Panc1 (cell line): ENCODE results near the gene RPS6KA6. TPM values are rescaled to one million over a fixed set of nuclear protein-coding genes. Genes with fewer than 3 reads are reported as not detected.

Source experiments
- ATAC-seq: fragments of 200-7000 bp; cut with Tn5 transposase; 2 replicates; pipeline ENCODE4 v1.9.1; 2020; ENCODE audit warnings: mild to moderate bottlenecking, moderate library complexity
- BruUV-seq: library from RNA; stranded (reverse); fragments of 400-500 nt; replicated peaks from 2 replicates; lab custom pipeline; 2021; lab: Mats Ljungman, UMichigan
- CTCF ChIA-PET: fragments of 300-600 bp; sonication (Branson Sonifier 250); formaldehyde crosslinking; loops from one replicate; lab custom pipeline; 2022; ENCODE audit warnings: antibody characterized with exemption; lab: Charles Lee
- POLR2A ChIA-PET: fragments of 300-600 bp; sonication (Branson Sonifier 250); formaldehyde crosslinking; loops from one replicate; lab custom pipeline; 2022; ENCODE audit warnings: antibody characterized with exemption; lab: Charles Lee
- DNase-seq: peaks from one replicate; pipeline ENCODE4 v3.0.0-alpha.2; 2010; ENCODE audit warnings: low read depth, low spot score
- H3K27ac ChIP-seq: 2 replicates; pipeline ENCODE4 v1.5.1; 2011; ENCODE audit warnings: mild to moderate bottlenecking, low read length, inconsistent platforms
- H3K27me3 ChIP-seq: fragments of 200-500 bp; sonication (Bioruptor generic); 2 replicates; pipeline ENCODE4 v1.6.0; 2014; ENCODE audit warnings: low read length, inconsistent platforms; ENCODE audit not compliant: control insufficient read depth, insufficient read depth
- H3K36me3 ChIP-seq: fragments of 200-500 bp; sonication (Bioruptor generic); 2 replicates; pipeline ENCODE4 v1.5.1; 2014; ENCODE audit warnings: inconsistent platforms, mild to moderate bottlenecking, low read length, moderate library complexity; ENCODE audit not compliant: control insufficient read depth, insufficient read depth
- H3K4me1 ChIP-seq: 2 replicates; pipeline ENCODE4 v1.5.1; 2011; ENCODE audit warnings: inconsistent platforms, mild to moderate bottlenecking, low read length, moderate library complexity; ENCODE audit not compliant: control insufficient read depth, insufficient read depth
- H3K4me3 ChIP-seq, 2 experiments: 2 replicates each; pipeline ENCODE4 v1.5.1; 2011 to 2012; ENCODE audit warnings: low read depth in 2 of 2, low read length in 2 of 2, mild to moderate bottlenecking in 2 of 2, inconsistent platforms in 1 of 2, moderate library complexity in 1 of 2
- H3K9me3 ChIP-seq: fragments of 200-500 bp; sonication (Bioruptor generic); 2 replicates; pipeline ENCODE4 v1.5.1; 2014; ENCODE audit warnings: low read depth, mild to moderate bottlenecking, inconsistent platforms, low read length, moderate library complexity; ENCODE audit not compliant: control insufficient read depth, insufficient read depth
- CTCF ChIP-seq: fragments of 450-650 bp; IDR thresholded peaks from 2 replicates; pipeline ENCODE4 v1.5.1; 2017; ENCODE audit warnings: mild to moderate bottlenecking
- POLR2AphosphoS5 ChIP-seq: IDR thresholded peaks from 2 replicates; pipeline ENCODE4 v1.6.1; 2012; ENCODE audit warnings: mild to moderate bottlenecking, low read depth, low read length, moderate library complexity
- SIN3A ChIP-seq: IDR thresholded peaks from 2 replicates; pipeline ENCODE4 v1.6.1; 2012; ENCODE audit warnings: low read depth, mild to moderate bottlenecking, low read length, moderate library complexity, borderline replicate concordance; ENCODE audit not compliant: insufficient read depth
- TCF7L2 ChIP-seq: IDR thresholded peaks from 2 replicates; pipeline ENCODE4 v1.6.1; 2011; ENCODE audit warnings: mild to moderate bottlenecking, low read depth, low read length, inconsistent platforms
- in situ Hi-C: cut with HindIII; loops from 2 replicates; pipeline ENCODE4 v1.10.0; 2016; ENCODE audit warnings: low sequenced_read_pairs, low pct_unique_long_range_greater_than_20kb
- intact Hi-C: fragments of 100-400 bp; cut with micrococcal nuclease; formaldehyde crosslinking; loops from one replicate; pipeline ENCODE4 v1.10.0; 2022; ENCODE audit not compliant: unreplicated experiment
- total RNA-seq: library from RNA; stranded (reverse); gene quantifications from one replicate; pipeline ENCODE4 v1.2.1, GENCODE V29; 2021; ENCODE audit not compliant: unreplicated experiment
- TF ChIP-seq, protein P1 (sequence below), 2 experiments: IDR thresholded peaks; 2 replicates each; pipeline ENCODE4 v1.6.1; 2011 to 2012; ENCODE audit warnings: low read depth in 2 of 2, control low read depth in 1 of 2, low read length in 1 of 2, mild to moderate bottlenecking in 1 of 2, moderate library complexity in 1 of 2; ENCODE audit not compliant: insufficient read depth in 1 of 2

RPS6KA6 gene
- total RNA-seq, 1 experiment from 2014 or later = 0.05 TPM

GRCh38 chrX:84165711-84166110 lies 22.3 kb downstream of the RPS6KA6 start:
- intact Hi-C loops = no loop called here
- in situ Hi-C loops = no loop called here
- no peak for ATAC-seq
- no peaks in the 10 kb centered on the region for H3K36me3 ChIP-seq
- no peaks in the 10 kb centered on the region for H3K4me1 ChIP-seq
- H3K27me3 ChIP-seq = no peaks in the 10 kb centered on the region
- no peak for DNase-seq
- no peak for TF ChIP-seq CTCF
- no peak for TF ChIP-seq POLR2AphosphoS5
- no peak for TF ChIP-seq TCF7L2
- no peak for TF ChIP-seq SIN3A
- TF ChIP-seq, protein P1, sequence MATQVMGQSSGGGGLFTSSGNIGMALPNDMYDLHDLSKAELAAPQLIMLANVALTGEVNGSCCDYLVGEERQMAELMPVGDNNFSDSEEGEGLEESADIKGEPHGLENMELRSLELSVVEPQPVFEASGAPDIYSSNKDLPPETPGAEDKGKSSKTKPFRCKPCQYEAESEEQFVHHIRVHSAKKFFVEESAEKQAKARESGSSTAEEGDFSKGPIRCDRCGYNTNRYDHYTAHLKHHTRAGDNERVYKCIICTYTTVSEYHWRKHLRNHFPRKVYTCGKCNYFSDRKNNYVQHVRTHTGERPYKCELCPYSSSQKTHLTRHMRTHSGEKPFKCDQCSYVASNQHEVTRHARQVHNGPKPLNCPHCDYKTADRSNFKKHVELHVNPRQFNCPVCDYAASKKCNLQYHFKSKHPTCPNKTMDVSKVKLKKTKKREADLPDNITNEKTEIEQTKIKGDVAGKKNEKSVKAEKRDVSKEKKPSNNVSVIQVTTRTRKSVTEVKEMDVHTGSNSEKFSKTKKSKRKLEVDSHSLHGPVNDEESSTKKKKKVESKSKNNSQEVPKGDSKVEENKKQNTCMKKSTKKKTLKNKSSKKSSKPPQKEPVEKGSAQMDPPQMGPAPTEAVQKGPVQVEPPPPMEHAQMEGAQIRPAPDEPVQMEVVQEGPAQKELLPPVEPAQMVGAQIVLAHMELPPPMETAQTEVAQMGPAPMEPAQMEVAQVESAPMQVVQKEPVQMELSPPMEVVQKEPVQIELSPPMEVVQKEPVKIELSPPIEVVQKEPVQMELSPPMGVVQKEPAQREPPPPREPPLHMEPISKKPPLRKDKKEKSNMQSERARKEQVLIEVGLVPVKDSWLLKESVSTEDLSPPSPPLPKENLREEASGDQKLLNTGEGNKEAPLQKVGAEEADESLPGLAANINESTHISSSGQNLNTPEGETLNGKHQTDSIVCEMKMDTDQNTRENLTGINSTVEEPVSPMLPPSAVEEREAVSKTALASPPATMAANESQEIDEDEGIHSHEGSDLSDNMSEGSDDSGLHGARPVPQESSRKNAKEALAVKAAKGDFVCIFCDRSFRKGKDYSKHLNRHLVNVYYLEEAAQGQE (IDR thresholded peaks at IDR 0.05; ENCODE audit: insufficient read depth in 1 of 2, low read depth in 2 of 2, low read length in 1 of 2) = no peak
- no peak overlapping the region for H3K4me3 ChIP-seq
- BruUV-seq = no TSS peak
- POLR2A ChIA-PET = no interaction called here
- H3K27ac ChIP-seq = no peak overlapping the region
- no peaks in the 10 kb centered on the region for H3K9me3 ChIP-seq
- CTCF ChIA-PET = no interaction called here

- CTCF ChIA-PET = no interaction called here
- no peak overlapping the region for H3K27ac ChIP-seq
- no peaks in the 10 kb centered on the region for H3K27me3 ChIP-seq
- H3K4me3 ChIP-seq = no peak overlapping the region
- in situ Hi-C loops = no loop called here
- BruUV-seq = no TSS peak
- POLR2A ChIA-PET = no interaction called here
- TF ChIP-seq TCF7L2 (no peak), POLR2AphosphoS5 (no peak), SIN3A (no peak), CTCF (no peak)
- TF ChIP-seq, protein P1 (IDR thresholded peaks at IDR 0.05; ENCODE audit: insufficient read depth in 1 of 2, low read depth in 2 of 2, low read length in 1 of 2) = no peak
- no peak for ATAC-seq
- H3K4me1 ChIP-seq = no peaks in the 10 kb centered on the region
- intact Hi-C loops = no loop called here
- no peak for DNase-seq
- H3K36me3 ChIP-seq = no peaks in the 10 kb centered on the region
- H3K9me3 ChIP-seq = no peaks in the 10 kb centered on the region
These were observed 25.6 kb downstream of the RPS6KA6 start for GRCh38 chrX:84162401-84162800.
